Fibroblast of upper back skin (primary cell): ENCODE measurements around the gene PLAAT1.
A peak's percentile ranks its signal among the peaks of the same experiment; 100 is the strongest.

Experiments used
- DNase-seq: peaks from one replicate; pipeline ENCODE4 v3.0.0-alpha.2; 2013

Gene PLAAT1

GRCh38 chr3:193240850-193241706 lies at the start of gene PLAAT1:
Gene PLAAT1 (plus strand): TSS chr3:193241222. CDS start chr3:193255651, 14,429 bp downstream.
- peak; percentile 73 for DNase-seq

GRCh38 chr3:193194371-193194770 lies 46.7 kb upstream of the PLAAT1 start:
- no peak for DNase-seq

GRCh38 chr3:193196746-193197145 lies 44.3 kb upstream of the PLAAT1 start:
- DNase-seq = no peak

- no peak for DNase-seq
Observed at GRCh38 chr3:193207290-193208273, 33.4 kb upstream of the PLAAT1 start.

- DNase-seq = no peak
Observed at GRCh38 chr3:193210618-193211017, 30.4 kb upstream of the PLAAT1 start.

GRCh38 chr3:193211173-193211572 lies 29.8 kb upstream of the PLAAT1 start:
- DNase-seq = no peak

- DNase-seq = no peak
Observed at GRCh38 chr3:193211984-193212383, 29.0 kb upstream of the PLAAT1 start.

GRCh38 chr3:193212844-193213243 lies 28.2 kb upstream of the PLAAT1 start:
- no peak for DNase-seq

- DNase-seq = no peak
Observed at GRCh38 chr3:193214445-193214844, 26.6 kb upstream of the PLAAT1 start.

- no peak for DNase-seq
Observed at GRCh38 chr3:193225302-193226125, 15.5 kb upstream of the PLAAT1 start.

GRCh38 chr3:193228206-193228605 lies 12.8 kb upstream of the PLAAT1 start:
- no peak for DNase-seq

GRCh38 chr3:193229851-193230420 lies 11.1 kb upstream of the PLAAT1 start:
- DNase-seq = no peak

GRCh38 chr3:193230610-193231009 lies 10.4 kb upstream of the PLAAT1 start:
- no peak for DNase-seq

GRCh38 chr3:193231201-193231600 lies 9.8 kb upstream of the PLAAT1 start:
- no peak for DNase-seq

GRCh38 chr3:193236599-193236998 lies 4.4 kb upstream of the PLAAT1 start:
- DNase-seq = peak; percentile 6

GRCh38 chr3:193237030-193237429 lies 4.0 kb upstream of the PLAAT1 start:
- no peak for DNase-seq

GRCh38 chr3:193240436-193240849 lies 579 bp upstream of the PLAAT1 start:
- DNase-seq = peak; percentile 3

GRCh38 chr3:193241716-193242115 lies 694 bp downstream of the PLAAT1 start:
- DNase-seq = peak; percentile 13

- no peak for DNase-seq
Observed at GRCh38 chr3:193243571-193243970, 2.5 kb downstream of the PLAAT1 start.

- no peak for DNase-seq
Observed at GRCh38 chr3:193248848-193249468, 7.9 kb downstream of the PLAAT1 start.

GRCh38 chr3:193250492-193250891 lies 9.5 kb downstream of the PLAAT1 start:
- no peak for DNase-seq
